HCT116 (cell line): ENCODE measurements around the gene AHR. TPM values are rescaled to one million over a fixed set of nuclear protein-coding genes. Genes with fewer than 3 reads are reported as not detected.

Experiments used
- ATAC-seq: fragments of 200-7000 bp; cut with Tn5 transposase; 2 replicates; pipeline ENCODE4 v1.9.1; 2020; ENCODE audit warnings: mild to moderate bottlenecking, moderate library complexity
- BruUV-seq: library from RNA; stranded (reverse); fragments of 400-500 nt; replicated peaks from 2 replicates; lab custom pipeline; 2021; lab: Mats Ljungman, UMichigan
- CTCF ChIA-PET: fragments of 300-600 bp; sonication (Branson Sonifier 250); formaldehyde crosslinking; loops from one replicate; lab custom pipeline; 2021; ENCODE audit warnings: antibody characterized with exemption; lab: Charles Lee
- POLR2A ChIA-PET: fragments of 300-600, 350-600 bp; sonication (Branson Sonifier 250); formaldehyde crosslinking; loops from one replicate; lab custom pipeline; 2021; ENCODE audit warnings: antibody characterized with exemption; lab: Charles Lee
- RAD21 ChIA-PET, 2 experiments: fragments of 300-600 bp; sonication (Branson Sonifier 250); formaldehyde crosslinking; loops; one replicate each; lab custom pipeline; 2023; ENCODE audit warnings: low total read pairs in 2 of 2; ENCODE audit not compliant: uncharacterized antibody in 2 of 2, unreplicated experiment in 2 of 2, low non-redundant PET in 1 of 2; lab: Charles Lee
- DNase-seq: peaks from one replicate; pipeline ENCODE4 v3.0.0-alpha.2; 2010; ENCODE audit warnings: low read depth, low spot score
- H2AFZ ChIP-seq: fragments of 200-600 bp; shearing (Covaris generic), sonication (generic); 2 replicates; pipeline ENCODE4 v1.6.1; 2017; ENCODE audit warnings: low read depth, mixed run types, mixed read lengths, antibody characterized with exemption, low read length; ENCODE audit not compliant: poor library complexity, severe bottlenecking
- H3K27ac ChIP-seq: 2 replicates; pipeline ENCODE4 v1.5.1; 2012; ENCODE audit warnings: low read depth, low read length
- H3K27me3 ChIP-seq: fragments of 200-600 bp; sonication (generic); 2 replicates; pipeline ENCODE4 v1.6.1; 2016; ENCODE audit warnings: mixed run types, low read length, mixed read lengths; ENCODE audit not compliant: insufficient read depth
- H3K36me3 ChIP-seq, 2 experiments: fragments of 200-500 bp in 1 of 2; fragments of 200-600 bp in 1 of 2; sonication (Bioruptor generic) in 1 of 2; sonication (generic) in 1 of 2; 2 replicates each; pipeline versions ENCODE4 v1.5.1 to v1.6.1; 2014 to 2016; ENCODE audit warnings: low read length in 2 of 2, inconsistent platforms in 1 of 2, mixed read lengths in 1 of 2, mixed run types in 1 of 2; ENCODE audit not compliant: insufficient read depth in 2 of 2, control insufficient read depth in 1 of 2
- H3K4me1 ChIP-seq, 2 experiments: fragments of 200-600 bp in 1 of 2; sonication (generic) in 1 of 2; 2 replicates each; pipeline versions ENCODE4 v1.5.1 to v1.6.1; 2012 to 2017; ENCODE audit warnings: low read length in 2 of 2, inconsistent platforms in 1 of 2, mild to moderate bottlenecking in 1 of 2, mixed read lengths in 1 of 2, mixed run types in 1 of 2, moderate library complexity in 1 of 2; ENCODE audit not compliant: insufficient read depth in 2 of 2, control insufficient read depth in 1 of 2
- H3K4me2 ChIP-seq: fragments of 200-600 bp; sonication (generic); 2 replicates; pipeline ENCODE4 v1.6.1; 2017; ENCODE audit warnings: mixed run types, low read length, mixed read lengths
- H3K4me3 ChIP-seq, 2 experiments: fragments of 200-600 bp in 1 of 2; sonication (generic) in 1 of 2; replicated peaks in 1 of 2; 2 replicates each; pipeline ENCODE4 v1.5.1; 2011 to 2016; ENCODE audit warnings: low read length in 2 of 2, control low read depth in 1 of 2, low read depth in 1 of 2, mild to moderate bottlenecking in 1 of 2, mixed read lengths in 1 of 2, mixed run types in 1 of 2
- H3K79me2 ChIP-seq: fragments of 200-600 bp; sonication (generic); 2 replicates; pipeline ENCODE4 v1.6.1; 2017; ENCODE audit warnings: mild to moderate bottlenecking, mixed run types, low read length, moderate library complexity, mixed read lengths; ENCODE audit not compliant: insufficient read depth
- H3K9ac ChIP-seq: fragments of 200-600 bp; sonication (generic); 2 replicates; pipeline ENCODE4 v1.6.1; 2016; ENCODE audit warnings: low read length, mixed read lengths
- H3K9me2 ChIP-seq: fragments of 200-600 bp; sonication (generic), shearing (Covaris generic); 2 replicates; pipeline ENCODE4 v1.6.1; 2017; ENCODE audit warnings: mixed run types, mild to moderate bottlenecking, moderate library complexity; ENCODE audit not compliant: insufficient read depth
- H3K9me3 ChIP-seq, 2 experiments: fragments of 200-500 bp in 1 of 2; fragments of 200-600 bp in 1 of 2; sonication (Bioruptor generic) in 1 of 2; sonication (generic) in 1 of 2; 2 replicates each; pipeline ENCODE4 v1.6.1; 2014 to 2017; ENCODE audit warnings: low read length in 2 of 2, mixed read lengths in 2 of 2, inconsistent platforms in 1 of 2, low read depth in 1 of 2, mild to moderate bottlenecking in 1 of 2, mixed run types in 1 of 2, moderate library complexity in 1 of 2; ENCODE audit not compliant: control insufficient read depth in 1 of 2, insufficient read depth in 1 of 2
- H4K20me1 ChIP-seq: fragments of 200-600 bp; sonication (generic), shearing (Covaris generic); 2 replicates; pipeline ENCODE4 v1.6.1; 2017; ENCODE audit warnings: mixed run types, mild to moderate bottlenecking, moderate library complexity; ENCODE audit not compliant: insufficient read depth
- CBX3 ChIP-seq: IDR thresholded peaks from 2 replicates; pipeline ENCODE4 v1.6.1; 2012; ENCODE audit warnings: low read depth
- CEBPB ChIP-seq: IDR thresholded peaks from 2 replicates; pipeline ENCODE4 v1.6.1; 2012; ENCODE audit warnings: low read depth
- EGR1 ChIP-seq: IDR thresholded peaks from 2 replicates; pipeline ENCODE4 v1.6.1; 2012; ENCODE audit warnings: low read depth
- EZH2 ChIP-seq: fragments of 200-600 bp; sonication (generic); IDR thresholded peaks from 2 replicates; pipeline ENCODE4 v1.6.1; 2017; ENCODE audit warnings: antibody characterized with exemption, mixed run types
- YY1 ChIP-seq: IDR thresholded peaks from 2 replicates; pipeline ENCODE4 v1.6.1; 2011; ENCODE audit warnings: low read length, low read depth, moderate library complexity, mild to moderate bottlenecking; ENCODE audit not compliant: insufficient replicate concordance; ENCODE audit errors: extremely low read depth
- intact Hi-C: fragments of 100-400 bp; cut with micrococcal nuclease; formaldehyde crosslinking; loops from 2 replicates; pipeline ENCODE4 v1.10.0; 2022
- total RNA-seq: library from RNA; stranded (reverse); gene quantifications from one replicate; pipeline ENCODE4 v1.2.1, GENCODE V29; 2021; ENCODE audit not compliant: unreplicated experiment
- TF ChIP-seq, protein P1 (sequence below): IDR thresholded peaks from 2 replicates; pipeline ENCODE4 v1.6.1; 2012; ENCODE audit warnings: low read depth
- TF ChIP-seq, protein P2 (sequence below): IDR thresholded peaks from 2 replicates; pipeline ENCODE4 v1.6.1; 2012

Gene AHR
- total RNA-seq, 1 experiment from 2014 or later: 29.7 TPM

DNA sequence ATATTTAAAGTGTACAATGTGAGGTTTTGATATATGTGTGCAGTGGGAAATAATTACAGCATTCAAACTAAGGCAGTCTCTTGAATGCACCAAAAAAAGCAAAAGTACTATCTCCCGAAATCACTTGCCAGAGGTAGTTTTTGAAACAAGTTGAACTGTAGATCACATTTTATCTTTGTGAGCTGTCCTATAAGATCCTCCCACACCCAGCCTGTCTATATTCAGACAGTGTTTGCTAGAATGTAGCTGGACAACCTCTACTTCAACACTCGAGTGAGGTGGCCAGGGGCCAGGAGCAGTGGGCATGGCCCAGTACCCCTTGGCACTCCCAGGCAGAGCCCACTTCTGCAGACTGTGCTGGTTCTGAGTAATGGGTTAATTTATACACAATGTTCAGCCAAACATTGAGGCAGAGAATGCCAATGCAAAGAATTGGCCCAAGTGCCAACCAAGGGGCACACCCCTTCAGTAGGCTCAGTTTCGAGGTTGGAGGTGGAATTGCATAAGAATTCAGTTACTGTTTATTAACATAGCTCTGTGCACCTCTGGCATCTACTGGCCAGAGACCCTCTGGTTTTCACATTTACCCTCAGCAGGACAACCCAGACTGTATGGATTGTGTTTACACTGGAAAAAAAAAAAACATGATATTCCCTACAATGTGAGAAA is 70.5 kb downstream of the AHR start:
- H3K9ac ChIP-seq: no peak overlapping the region
- H3K79me2 ChIP-seq: no peaks in the 10 kb centered on the region
- no peaks in the 10 kb centered on the region for H3K36me3 ChIP-seq
- H3K4me2 ChIP-seq: no peak overlapping the region
- no TSS peak for BruUV-seq
- no peak overlapping the region for H2AFZ ChIP-seq
- POLR2A ChIA-PET: no interaction called here
- H4K20me1 ChIP-seq: no peaks in the 10 kb centered on the region
- intact Hi-C loops: no loop called here
- H3K9me2 ChIP-seq: no peaks in the 10 kb centered on the region
- DNase-seq (no peak), ATAC-seq (no peak)
- RAD21 ChIA-PET: no interaction called here
- H3K4me1 ChIP-seq: peaks cover 28 to 40% of the 10 kb centered on the region in 2 experiments
- H3K27ac ChIP-seq: no peak overlapping the region
- TF ChIP-seq, protein P1, sequence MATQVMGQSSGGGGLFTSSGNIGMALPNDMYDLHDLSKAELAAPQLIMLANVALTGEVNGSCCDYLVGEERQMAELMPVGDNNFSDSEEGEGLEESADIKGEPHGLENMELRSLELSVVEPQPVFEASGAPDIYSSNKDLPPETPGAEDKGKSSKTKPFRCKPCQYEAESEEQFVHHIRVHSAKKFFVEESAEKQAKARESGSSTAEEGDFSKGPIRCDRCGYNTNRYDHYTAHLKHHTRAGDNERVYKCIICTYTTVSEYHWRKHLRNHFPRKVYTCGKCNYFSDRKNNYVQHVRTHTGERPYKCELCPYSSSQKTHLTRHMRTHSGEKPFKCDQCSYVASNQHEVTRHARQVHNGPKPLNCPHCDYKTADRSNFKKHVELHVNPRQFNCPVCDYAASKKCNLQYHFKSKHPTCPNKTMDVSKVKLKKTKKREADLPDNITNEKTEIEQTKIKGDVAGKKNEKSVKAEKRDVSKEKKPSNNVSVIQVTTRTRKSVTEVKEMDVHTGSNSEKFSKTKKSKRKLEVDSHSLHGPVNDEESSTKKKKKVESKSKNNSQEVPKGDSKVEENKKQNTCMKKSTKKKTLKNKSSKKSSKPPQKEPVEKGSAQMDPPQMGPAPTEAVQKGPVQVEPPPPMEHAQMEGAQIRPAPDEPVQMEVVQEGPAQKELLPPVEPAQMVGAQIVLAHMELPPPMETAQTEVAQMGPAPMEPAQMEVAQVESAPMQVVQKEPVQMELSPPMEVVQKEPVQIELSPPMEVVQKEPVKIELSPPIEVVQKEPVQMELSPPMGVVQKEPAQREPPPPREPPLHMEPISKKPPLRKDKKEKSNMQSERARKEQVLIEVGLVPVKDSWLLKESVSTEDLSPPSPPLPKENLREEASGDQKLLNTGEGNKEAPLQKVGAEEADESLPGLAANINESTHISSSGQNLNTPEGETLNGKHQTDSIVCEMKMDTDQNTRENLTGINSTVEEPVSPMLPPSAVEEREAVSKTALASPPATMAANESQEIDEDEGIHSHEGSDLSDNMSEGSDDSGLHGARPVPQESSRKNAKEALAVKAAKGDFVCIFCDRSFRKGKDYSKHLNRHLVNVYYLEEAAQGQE: no peak
- no peaks in the 10 kb centered on the region for H3K9me3 ChIP-seq
- H3K27me3 ChIP-seq: no peaks in the 10 kb centered on the region
- H3K4me3 ChIP-seq: no peak overlapping the region
- CTCF ChIA-PET: no interaction called here

DNA sequence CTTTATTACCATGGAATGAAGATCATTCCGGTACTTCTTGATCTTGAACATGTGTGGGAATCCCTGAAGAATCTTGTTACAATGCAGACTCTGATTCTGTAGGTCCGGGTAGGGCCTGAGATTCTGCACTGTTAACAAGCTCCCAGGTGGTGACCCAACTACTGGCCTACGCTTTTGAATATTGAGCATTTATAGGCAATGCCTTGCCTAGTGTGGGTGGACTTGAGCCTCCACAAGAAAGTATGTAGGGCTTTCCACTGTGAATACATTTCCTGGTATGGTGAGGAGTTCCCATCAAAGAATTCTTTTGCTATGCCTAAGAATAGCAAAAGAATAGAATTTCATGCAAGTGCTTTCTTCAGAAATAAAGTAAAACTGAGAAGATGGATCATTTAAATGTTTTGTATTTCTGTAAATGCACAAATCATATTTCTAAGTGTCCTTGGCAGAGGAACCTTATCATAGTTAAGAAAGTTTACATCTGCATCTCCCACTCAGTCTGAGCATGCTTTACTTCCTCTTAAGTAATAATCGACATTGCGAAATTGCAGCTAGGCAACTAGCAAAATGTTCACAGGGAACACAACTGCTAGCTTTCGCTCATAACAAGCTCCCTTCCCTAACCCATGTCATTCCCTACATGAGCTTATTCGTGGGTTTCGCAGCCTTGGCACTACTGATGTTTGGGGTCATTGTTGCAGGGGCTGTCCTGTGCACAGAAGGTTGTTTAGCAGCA is 71.4 kb downstream of the AHR start:
- Histone ChIP-seq H3K9ac (no peak overlapping the region), H3K27ac (no peak overlapping the region), H4K20me1 (no peaks in the 10 kb centered on the region), H3K36me3 (no peaks in the 10 kb centered on the region), H3K27me3 (no peaks in the 10 kb centered on the region), H3K4me2 (no peak overlapping the region), H3K79me2 (no peaks in the 10 kb centered on the region), H3K4me1 (peaks cover 28 to 40% of the 10 kb centered on the region in 2 experiments), H3K4me3 (no peak overlapping the region), H2AFZ (no peak overlapping the region), H3K9me3 (no peaks in the 10 kb centered on the region), H3K9me2 (no peaks in the 10 kb centered on the region)
- DNase-seq (no peak), ATAC-seq (no peak)
- RAD21 ChIA-PET: no interaction called here
- POLR2A ChIA-PET: interaction anchor here (0.6 kb wide), 1 partner anchor 13 kb away, joined by 3 read pairs; no protein-coding TSS in a partner anchor
- intact Hi-C loops: no loop called here
- CTCF ChIA-PET: no interaction called here
- BruUV-seq: no TSS peak
- peak; percentile 14; the same call in 1 of the 2 replicates for TF ChIP-seq EGR1
- TF ChIP-seq CBX3: 0 out of 2 replicates have a peak, but pooled peaks have one; percentile 13
- TF ChIP-seq CEBPB: peak; percentile 91
- TF ChIP-seq YY1: no peak
- no peak for TF ChIP-seq EZH2
- TF ChIP-seq, protein P2, sequence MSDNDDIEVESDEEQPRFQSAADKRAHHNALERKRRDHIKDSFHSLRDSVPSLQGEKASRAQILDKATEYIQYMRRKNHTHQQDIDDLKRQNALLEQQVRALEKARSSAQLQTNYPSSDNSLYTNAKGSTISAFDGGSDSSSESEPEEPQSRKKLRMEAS: no peak
